DOHH2 (cell line): ENCODE results near the gene MBP.

Experiments
- H3F3A ChIP-seq: fragments of 200-600 bp; sonication (generic), shearing (Covaris generic); 2 replicates; pipeline ENCODE4 v1.6.0; 2016; ENCODE audit warnings: antibody characterized with exemption, mild to moderate bottlenecking; ENCODE audit not compliant: control insufficient read depth, insufficient read depth
- H3K27ac ChIP-seq: fragments of 200-600 bp; sonication (generic); 2 replicates; pipeline ENCODE4 v1.5.1; 2014; ENCODE audit warnings: low read depth, mild to moderate bottlenecking, low read length, moderate library complexity
- H3K27me3 ChIP-seq: fragments of 200-600 bp; sonication (generic); 2 replicates; pipeline ENCODE4 v1.6.1; 2014; ENCODE audit warnings: mild to moderate bottlenecking, low read length, mixed read lengths; ENCODE audit not compliant: control insufficient read depth
- H3K36me3 ChIP-seq: fragments of 200-600 bp; sonication (generic); 2 replicates; pipeline ENCODE4 v1.6.1; 2014; ENCODE audit warnings: mild to moderate bottlenecking, low read length, moderate library complexity, mixed read lengths; ENCODE audit not compliant: control insufficient read depth
- H3K4me1 ChIP-seq: fragments of 200-600 bp; sonication (generic); 2 replicates; pipeline ENCODE4 v1.6.1; 2014; ENCODE audit warnings: mild to moderate bottlenecking, low read length, mixed read lengths; ENCODE audit not compliant: control insufficient read depth
- H3K4me2 ChIP-seq: fragments of 200-600 bp; sonication (generic); 2 replicates; pipeline ENCODE4 v1.6.0; 2014; ENCODE audit warnings: mild to moderate bottlenecking, low read length, moderate library complexity
- H3K4me3 ChIP-seq: fragments of 200-600 bp; sonication (generic); 2 replicates; pipeline ENCODE4 v1.5.1; 2014; ENCODE audit warnings: mild to moderate bottlenecking, low read length, mixed read lengths
- H3K79me2 ChIP-seq: fragments of 200-600 bp; sonication (generic); 2 replicates; pipeline ENCODE4 v1.6.1; 2014; ENCODE audit warnings: mild to moderate bottlenecking, low read length, mixed read lengths; ENCODE audit not compliant: control insufficient read depth
- H3K9me2 ChIP-seq: fragments of 200-600 bp; sonication (generic); replicated peaks from 2 replicates; pipeline ENCODE4 v1.6.1; 2014; ENCODE audit warnings: mild to moderate bottlenecking, low read length, mixed read lengths; ENCODE audit not compliant: control insufficient read depth
- H3K9me3 ChIP-seq: fragments of 200-600 bp; sonication (generic); 2 replicates; pipeline ENCODE4 v1.6.1; 2014; ENCODE audit warnings: antibody characterized with exemption, low read length, mixed read lengths; ENCODE audit not compliant: control insufficient read depth, insufficient read depth
- H4K20me1 ChIP-seq: fragments of 200-600 bp; sonication (generic); 2 replicates; pipeline ENCODE4 v1.6.0; 2014; ENCODE audit warnings: low read depth, mild to moderate bottlenecking, antibody characterized with exemption, low read length, moderate library complexity; ENCODE audit not compliant: control insufficient read depth, insufficient read depth
- CTCF ChIP-seq: fragments of 200-600 bp; sonication (generic); IDR thresholded peaks from one replicate; pipeline ENCODE4 v1.5.1; 2014; ENCODE audit warnings: antibody characterized with exemption, mild to moderate bottlenecking, low read depth, low read length; ENCODE audit not compliant: poor library complexity, severe bottlenecking
- EZH2phosphoT487 ChIP-seq: fragments of 200-600 bp; sonication (generic); IDR thresholded peaks from 2 replicates; pipeline ENCODE4 v1.6.1; 2017; ENCODE audit warnings: borderline replicate concordance, mild to moderate bottlenecking, antibody characterized with exemption, low read length, moderate library complexity, mixed read lengths

The MBP gene

GRCh38 chr18:77060151-77060550, 72.4 kb downstream of the MBP start:
- Histone ChIP-seq H3K79me2 (peaks cover 7% of the 10 kb centered on the region), H3K4me3 (no peak overlapping the region), H3K9me3 (peaks cover 4% of the 10 kb centered on the region; the same call in 1 of the 2 replicates), H3K27ac (no peak overlapping the region), H3K9me2 (no peaks in the 10 kb centered on the region), H3K27me3 (no peaks in the 10 kb centered on the region), H3F3A (peaks cover 24% of the 10 kb centered on the region), H3K4me2 (no peak overlapping the region), H3K4me1 (peaks cover 61% of the 10 kb centered on the region), H3K36me3 (peaks cover 45% of the 10 kb centered on the region), H4K20me1 (no peaks in the 10 kb centered on the region)
- TF ChIP-seq EZH2phosphoT487 (no peak), CTCF (no peak)

- H3K4me2 ChIP-seq = no peak overlapping the region
- H3K9me3 ChIP-seq = peaks cover 4% of the 10 kb centered on the region; the same call in 1 of the 2 replicates
- TF ChIP-seq CTCF (peak; percentile 76), EZH2phosphoT487 (no peak)
- no peak overlapping the region for H3K4me3 ChIP-seq
- H3K9me2 ChIP-seq = no peaks in the 10 kb centered on the region
- H3K4me1 ChIP-seq = peaks cover 63% of the 10 kb centered on the region
- peaks cover 17% of the 10 kb centered on the region for H3F3A ChIP-seq
- H3K27ac ChIP-seq = no peak overlapping the region
- peaks cover 40% of the 10 kb centered on the region for H3K36me3 ChIP-seq
- H3K27me3 ChIP-seq = no peaks in the 10 kb centered on the region
- peaks cover 7% of the 10 kb centered on the region for H3K79me2 ChIP-seq
- no peaks in the 10 kb centered on the region for H4K20me1 ChIP-seq
Observed at GRCh38 chr18:77059294-77059916, 73.2 kb downstream of the MBP start.

GRCh38 chr18:77058290-77058835, 74.2 kb downstream of the MBP start:
- H3K4me3 ChIP-seq = no peak overlapping the region
- H3K36me3 ChIP-seq = peaks cover 37% of the 10 kb centered on the region
- H3K9me3 ChIP-seq = peaks cover 4% of the 10 kb centered on the region; the same call in 1 of the 2 replicates
- peaks cover 69% of the 10 kb centered on the region for H3K4me1 ChIP-seq
- no peak overlapping the region for H3K27ac ChIP-seq
- H3K27me3 ChIP-seq = no peaks in the 10 kb centered on the region
- H3F3A ChIP-seq = peaks cover 16% of the 10 kb centered on the region
- peaks cover 14% of the 10 kb centered on the region for H3K79me2 ChIP-seq
- H3K4me2 ChIP-seq = no peak overlapping the region
- TF ChIP-seq EZH2phosphoT487 = no peak
- TF ChIP-seq CTCF = no peak
- H4K20me1 ChIP-seq = no peaks in the 10 kb centered on the region
- H3K9me2 ChIP-seq = no peaks in the 10 kb centered on the region
